Left lung (tissue), 10 donors: ENCODE measurements around the gene ZNF317. TPM values are rescaled to one million over a fixed set of nuclear protein-coding genes. Genes with fewer than 3 reads are reported as not detected.
"Not testable (repeated sequence)": the region's sequence is repeated elsewhere in the genome, so short reads cannot be mapped to it uniquely, and the experiment has no call there.

Source experiments
- ATAC-seq: fragments of 200-7000 bp; cut with Tn5 transposase; one replicate; pipeline ENCODE4 v1.9.1; 2020; ENCODE audit warnings: moderate library complexity
- DNase-seq, 4 donors: peaks; one replicate each; pipeline ENCODE4 v3.0.0-alpha.2; 2013 to 2020
- H3K27ac ChIP-seq, 2 donors: fragments of 200-600 bp; sonication (generic) in 1 of 2; one replicate each; pipeline versions ENCODE4 v1.5.0 to v1.8.0; 2020 to 2021
- H3K27me3 ChIP-seq, 2 donors: fragments of 200-600 bp; sonication (generic) in 1 of 2; one replicate each; pipeline versions ENCODE4 v1.5.0 to v1.8.0; 2020 to 2021
- H3K36me3 ChIP-seq, 2 donors: fragments of 200-600 bp; sonication (generic) in 1 of 2; one replicate each; pipeline versions ENCODE4 v1.5.0 to v1.8.0; 2020 to 2021
- H3K4me1 ChIP-seq, 2 donors: fragments of 200-600 bp; one replicate each; pipeline ENCODE4 v1.8.0; 2021
- H3K4me3 ChIP-seq, 2 donors: fragments of 200-600 bp; sonication (generic) in 1 of 2; one replicate each; pipeline versions ENCODE4 v1.5.0 to v1.8.0; 2020 to 2021; ENCODE audit warnings: mild to moderate bottlenecking in 1 of 2
- H3K9me3 ChIP-seq, 2 donors: fragments of 200-600 bp; sonication (generic) in 1 of 2; one replicate each; pipeline versions ENCODE4 v1.5.0 to v1.8.0; 2020 to 2021
- intact Hi-C, 2 donors: fragments of 100-400 bp; cut with DNase I; formaldehyde crosslinking; loops; one replicate each; pipeline versions ENCODE4 v1.11.2 to v1.14.2; 2022
- polyA plus RNA-seq, 6 donors: library from polyadenylated mRNA; unstranded; fragments of 120-200 nt; gene quantifications; one replicate each; pipeline ENCODE4 v1.2.1, GENCODE V29; 2013; ENCODE audit not compliant: insufficient read length in 6 of 6
- total RNA-seq, 2 donors: library from RNA; stranded (reverse); fragmentation: NEBNext Ultra II Directional; extraction: Animal tissue kit (Norgen Biotek cat#: 25700); gene quantifications; one replicate each; pipeline ENCODE4 v1.2.1, GENCODE V29; 2021
- TF ChIP-seq, protein P1 (sequence below), 2 donors: fragments of 200-600 bp; sonication (generic) in 1 of 2; IDR thresholded peaks; one replicate each; pipeline versions ENCODE4 v1.5.0 to v1.8.0; 2021; ENCODE audit warnings: antibody characterized with exemption in 2 of 2
- donor health status: DM: no; HTN: yes; CAD: no.
- donor health status: DM: no; HTN: no; CAD: no.

The ZNF317 gene
- total and polyA plus RNA-seq, 8 donors: 25.1 to 33.8 (median 32.5) TPM

GRCh38 chr19:9178901-9179300, 38.7 kb downstream of the ZNF317 start, which contains the start of gene OR7D2:
OR7D2 (plus strand) TSS chr19:9178979; CDS start chr19:9185782, 6,803 bp downstream.
- intact Hi-C loops: no loop called here
- H3K9me3 ChIP-seq: peaks cover 0 to 7% of the 10 kb centered on the region in 2 donors
- H3K27me3 ChIP-seq: no peaks in the 10 kb centered on the region
- TF ChIP-seq, protein P1, sequence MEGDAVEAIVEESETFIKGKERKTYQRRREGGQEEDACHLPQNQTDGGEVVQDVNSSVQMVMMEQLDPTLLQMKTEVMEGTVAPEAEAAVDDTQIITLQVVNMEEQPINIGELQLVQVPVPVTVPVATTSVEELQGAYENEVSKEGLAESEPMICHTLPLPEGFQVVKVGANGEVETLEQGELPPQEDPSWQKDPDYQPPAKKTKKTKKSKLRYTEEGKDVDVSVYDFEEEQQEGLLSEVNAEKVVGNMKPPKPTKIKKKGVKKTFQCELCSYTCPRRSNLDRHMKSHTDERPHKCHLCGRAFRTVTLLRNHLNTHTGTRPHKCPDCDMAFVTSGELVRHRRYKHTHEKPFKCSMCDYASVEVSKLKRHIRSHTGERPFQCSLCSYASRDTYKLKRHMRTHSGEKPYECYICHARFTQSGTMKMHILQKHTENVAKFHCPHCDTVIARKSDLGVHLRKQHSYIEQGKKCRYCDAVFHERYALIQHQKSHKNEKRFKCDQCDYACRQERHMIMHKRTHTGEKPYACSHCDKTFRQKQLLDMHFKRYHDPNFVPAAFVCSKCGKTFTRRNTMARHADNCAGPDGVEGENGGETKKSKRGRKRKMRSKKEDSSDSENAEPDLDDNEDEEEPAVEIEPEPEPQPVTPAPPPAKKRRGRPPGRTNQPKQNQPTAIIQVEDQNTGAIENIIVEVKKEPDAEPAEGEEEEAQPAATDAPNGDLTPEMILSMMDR (IDR thresholded peaks at IDR 0.05): no peak
- no peak for ATAC-seq
- H3K4me3 ChIP-seq: no peak within 1 kb of the TSS
- no peaks in the 10 kb centered on the region for H3K36me3 ChIP-seq
- H3K4me1 ChIP-seq: no peaks in the 10 kb centered on the region
- H3K27ac ChIP-seq: no peak within 1 kb of the TSS
- DNase-seq: no peak

DNA sequence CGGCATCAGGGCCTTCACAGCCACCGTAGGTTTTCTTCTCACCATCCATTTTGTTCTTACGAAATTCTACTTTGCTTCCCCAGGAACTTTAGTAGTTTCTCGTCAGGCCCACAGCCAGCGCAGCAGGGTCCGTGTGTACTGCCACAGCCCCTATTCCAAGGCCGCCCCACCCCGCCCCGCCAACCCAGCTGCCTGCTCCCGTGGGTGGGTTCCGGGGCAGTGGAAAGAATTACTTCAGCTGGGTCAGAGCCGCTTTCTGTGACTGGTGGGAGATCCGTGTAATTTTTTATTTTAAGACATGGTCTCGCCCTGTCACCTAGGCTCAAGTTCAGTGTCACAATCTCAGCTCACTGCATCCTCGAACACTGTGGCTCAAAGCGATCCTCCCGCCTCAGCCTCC, 42.8 kb downstream of the ZNF317 start:
- intact Hi-C loops: no loop called here
- H3K4me1 ChIP-seq: no peaks in the 10 kb centered on the region
- peaks cover 0 to 17% of the 10 kb centered on the region in 2 donors for H3K9me3 ChIP-seq
- no peaks in the 10 kb centered on the region for H3K27me3 ChIP-seq
- H3K36me3 ChIP-seq: no peaks in the 10 kb centered on the region
- H3K4me3 ChIP-seq: no peak overlapping the region
- no peak overlapping the region for H3K27ac ChIP-seq
- TF ChIP-seq, protein P1 (IDR thresholded peaks at IDR 0.05): no peak
- no peak for DNase-seq
- no peak for ATAC-seq

- no peak overlapping the region for H3K4me3 ChIP-seq
- ATAC-seq: no peak
- no peaks in the 10 kb centered on the region for H3K4me1 ChIP-seq
- TF ChIP-seq, protein P1 (IDR thresholded peaks at IDR 0.05): no peak
- peaks cover 0 to 3% of the 10 kb centered on the region in 2 donors for H3K27me3 ChIP-seq
- no peaks in the 10 kb centered on the region for H3K36me3 ChIP-seq
- DNase-seq: no peak
- intact Hi-C loops: no loop called here
- no peak overlapping the region for H3K27ac ChIP-seq
- H3K9me3 ChIP-seq: peaks cover 0 to 23% of the 10 kb centered on the region in 2 donors
Measured at GRCh38 chr19:9187191-9187590, 47.0 kb downstream of the ZNF317 start.

- intact Hi-C loops: no loop called here
Measured at GRCh38 chr19:9189535-9189934, 49.3 kb downstream of the ZNF317 start.

GRCh38 chr19:9198044-9198443, 57.8 kb downstream of the ZNF317 start:
- intact Hi-C loops: not testable (repeated sequence)

More at GRCh38 chr19:9189535-9189934, 49.3 kb downstream of the ZNF317 start:
- Histone ChIP-seq H3K27me3 (peaks cover 0 to 11% of the 10 kb centered on the region in 2 donors), H3K36me3 (no peaks in the 10 kb centered on the region), H3K4me3 (no peak overlapping the region), H3K4me1 (no peaks in the 10 kb centered on the region), H3K9me3 (peaks cover 0 to 15% of the 10 kb centered on the region in 2 donors), H3K27ac (no peak overlapping the region)
- no peak for DNase-seq
- TF ChIP-seq, protein P1 (IDR thresholded peaks at IDR 0.05): no peak
- no peak for ATAC-seq

More at GRCh38 chr19:9198044-9198443, 57.8 kb downstream of the ZNF317 start:
- H3K4me3 ChIP-seq, H3K4me1 ChIP-seq, ATAC-seq, DNase-seq, H3K9me3 ChIP-seq, H3K36me3 ChIP-seq, H3K27ac ChIP-seq: not testable (repeated sequence)
- H3K27me3 ChIP-seq: peaks cover 0 to 11% of the 10 kb centered on the region in 2 donors
